WTC11 (cell line): ENCODE measurements around the gene SIRPD.

ENCODE experiments used
- CBFB ChIP-seq: sonication (generic); formaldehyde crosslinking; IDR thresholded peaks from 2 replicates; pipeline ENCODE4 v1.8.1; 2022; ENCODE audit warnings: mild to moderate bottlenecking, low read depth, missing genetic modification reagents
- CTCF ChIP-seq: fragments of 200-600 bp; IDR thresholded peaks from 2 replicates; pipeline ENCODE4 v1.8.0; 2022; ENCODE audit warnings: antibody characterized with exemption
- E2F5 ChIP-seq: sonication (generic); formaldehyde crosslinking; IDR thresholded peaks from 2 replicates; pipeline ENCODE4 v1.8.1; 2022; ENCODE audit warnings: mild to moderate bottlenecking, moderate library complexity, missing genetic modification reagents
- ESRRA ChIP-seq: sonication (generic); formaldehyde crosslinking; IDR thresholded peaks from 2 replicates; pipeline ENCODE4 v1.8.1; 2022; ENCODE audit warnings: mild to moderate bottlenecking, missing genetic modification reagents, borderline replicate concordance
- IRF2 ChIP-seq: sonication (generic); formaldehyde crosslinking; IDR thresholded peaks from 2 replicates; pipeline ENCODE4 v1.8.0; 2022; ENCODE audit warnings: low read depth, missing genetic modification reagents, borderline replicate concordance
- NFYB ChIP-seq: sonication (generic); formaldehyde crosslinking; conservative IDR thresholded peaks from 2 replicates; pipeline ENCODE4 v1.8.0; 2022; ENCODE audit warnings: low read depth, missing genetic modification reagents
- TF ChIP-seq, protein P1 (sequence below): sonication (generic); formaldehyde crosslinking; IDR thresholded peaks from 2 replicates; pipeline ENCODE4 v1.8.1; 2023; ENCODE audit warnings: mild to moderate bottlenecking, missing genetic modification reagents, borderline replicate concordance
- TF ChIP-seq, protein P2 (sequence below): sonication (generic); formaldehyde crosslinking; IDR thresholded peaks from 2 replicates; pipeline ENCODE4 v1.8.0; 2022; ENCODE audit warnings: mild to moderate bottlenecking, missing genetic modification reagents
- TF ChIP-seq, protein P3 (sequence below): sonication (generic); formaldehyde crosslinking; IDR thresholded peaks from 2 replicates; pipeline ENCODE4 v1.8.1; 2023; ENCODE audit warnings: mild to moderate bottlenecking, moderate library complexity, missing genetic modification reagents
- TF ChIP-seq, protein P4 (sequence below): sonication (generic); formaldehyde crosslinking; conservative IDR thresholded peaks from 2 replicates; pipeline ENCODE4 v1.8.1; 2023; ENCODE audit warnings: mild to moderate bottlenecking, low read depth, missing genetic modification reagents, moderate library complexity
- TF ChIP-seq, protein P5 (sequence below): sonication (generic); formaldehyde crosslinking; IDR thresholded peaks from 2 replicates; pipeline ENCODE4 v1.8.1; 2022; ENCODE audit warnings: low read depth, missing genetic modification reagents, borderline replicate concordance
- TF ChIP-seq, protein P6 (sequence below): sonication (generic); formaldehyde crosslinking; IDR thresholded peaks from 2 replicates; pipeline ENCODE4 v1.8.1; 2023; ENCODE audit warnings: mild to moderate bottlenecking, missing genetic modification reagents, moderate library complexity

DNA sequence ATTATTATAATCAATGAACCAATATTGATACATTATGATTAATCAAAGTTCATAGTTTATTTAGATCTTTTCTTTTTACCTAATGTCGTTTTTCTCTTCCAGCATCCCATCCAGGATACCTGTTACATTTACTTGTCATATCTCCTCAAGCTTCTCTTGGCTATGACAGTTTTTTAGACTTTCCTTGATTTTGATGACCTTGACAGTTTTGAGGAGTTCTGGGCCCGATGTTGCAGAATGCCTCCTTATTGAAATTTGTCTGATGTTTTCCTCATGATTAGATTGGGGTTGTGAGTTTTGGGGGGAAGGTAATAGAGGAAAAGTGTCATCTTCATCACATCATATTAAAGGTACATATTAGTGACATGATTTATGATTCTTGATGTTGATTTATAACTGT, 3.8 kb upstream of the SIRPD start:
- TF ChIP-seq IRF2 (CRISPR knock-in tag) = no peak
- no peak for TF ChIP-seq ESRRA (CRISPR knock-in tag)
- TF ChIP-seq, protein P1, sequence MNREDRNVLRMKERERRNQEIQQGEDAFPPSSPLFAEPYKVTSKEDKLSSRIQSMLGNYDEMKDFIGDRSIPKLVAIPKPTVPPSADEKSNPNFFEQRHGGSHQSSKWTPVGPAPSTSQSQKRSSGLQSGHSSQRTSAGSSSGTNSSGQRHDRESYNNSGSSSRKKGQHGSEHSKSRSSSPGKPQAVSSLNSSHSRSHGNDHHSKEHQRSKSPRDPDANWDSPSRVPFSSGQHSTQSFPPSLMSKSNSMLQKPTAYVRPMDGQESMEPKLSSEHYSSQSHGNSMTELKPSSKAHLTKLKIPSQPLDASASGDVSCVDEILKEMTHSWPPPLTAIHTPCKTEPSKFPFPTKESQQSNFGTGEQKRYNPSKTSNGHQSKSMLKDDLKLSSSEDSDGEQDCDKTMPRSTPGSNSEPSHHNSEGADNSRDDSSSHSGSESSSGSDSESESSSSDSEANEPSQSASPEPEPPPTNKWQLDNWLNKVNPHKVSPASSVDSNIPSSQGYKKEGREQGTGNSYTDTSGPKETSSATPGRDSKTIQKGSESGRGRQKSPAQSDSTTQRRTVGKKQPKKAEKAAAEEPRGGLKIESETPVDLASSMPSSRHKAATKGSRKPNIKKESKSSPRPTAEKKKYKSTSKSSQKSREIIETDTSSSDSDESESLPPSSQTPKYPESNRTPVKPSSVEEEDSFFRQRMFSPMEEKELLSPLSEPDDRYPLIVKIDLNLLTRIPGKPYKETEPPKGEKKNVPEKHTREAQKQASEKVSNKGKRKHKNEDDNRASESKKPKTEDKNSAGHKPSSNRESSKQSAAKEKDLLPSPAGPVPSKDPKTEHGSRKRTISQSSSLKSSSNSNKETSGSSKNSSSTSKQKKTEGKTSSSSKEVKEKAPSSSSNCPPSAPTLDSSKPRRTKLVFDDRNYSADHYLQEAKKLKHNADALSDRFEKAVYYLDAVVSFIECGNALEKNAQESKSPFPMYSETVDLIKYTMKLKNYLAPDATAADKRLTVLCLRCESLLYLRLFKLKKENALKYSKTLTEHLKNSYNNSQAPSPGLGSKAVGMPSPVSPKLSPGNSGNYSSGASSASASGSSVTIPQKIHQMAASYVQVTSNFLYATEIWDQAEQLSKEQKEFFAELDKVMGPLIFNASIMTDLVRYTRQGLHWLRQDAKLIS (CRISPR knock-in tag) = no peak
- TF ChIP-seq, protein P2, sequence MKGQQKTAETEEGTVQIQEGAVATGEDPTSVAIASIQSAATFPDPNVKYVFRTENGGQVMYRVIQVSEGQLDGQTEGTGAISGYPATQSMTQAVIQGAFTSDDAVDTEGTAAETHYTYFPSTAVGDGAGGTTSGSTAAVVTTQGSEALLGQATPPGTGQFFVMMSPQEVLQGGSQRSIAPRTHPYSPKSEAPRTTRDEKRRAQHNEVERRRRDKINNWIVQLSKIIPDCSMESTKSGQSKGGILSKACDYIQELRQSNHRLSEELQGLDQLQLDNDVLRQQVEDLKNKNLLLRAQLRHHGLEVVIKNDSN (CRISPR knock-in tag) = no peak
- no peak for TF ChIP-seq CTCF
- TF ChIP-seq, protein P3, sequence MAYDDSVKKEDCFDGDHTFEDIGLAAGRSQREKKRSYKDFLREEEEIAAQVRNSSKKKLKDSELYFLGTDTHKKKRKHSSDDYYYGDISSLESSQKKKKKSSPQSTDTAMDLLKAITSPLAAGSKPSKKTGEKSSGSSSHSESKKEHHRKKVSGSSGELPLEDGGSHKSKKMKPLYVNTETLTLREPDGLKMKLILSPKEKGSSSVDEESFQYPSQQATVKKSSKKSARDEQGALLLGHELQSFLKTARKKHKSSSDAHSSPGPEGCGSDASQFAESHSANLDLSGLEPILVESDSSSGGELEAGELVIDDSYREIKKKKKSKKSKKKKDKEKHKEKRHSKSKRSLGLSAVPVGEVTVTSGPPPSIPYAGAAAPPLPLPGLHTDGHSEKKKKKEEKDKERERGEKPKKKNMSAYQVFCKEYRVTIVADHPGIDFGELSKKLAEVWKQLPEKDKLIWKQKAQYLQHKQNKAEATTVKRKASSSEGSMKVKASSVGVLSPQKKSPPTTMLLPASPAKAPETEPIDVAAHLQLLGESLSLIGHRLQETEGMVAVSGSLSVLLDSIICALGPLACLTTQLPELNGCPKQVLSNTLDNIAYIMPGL (CRISPR knock-in tag) = no peak
- TF ChIP-seq, protein P4, sequence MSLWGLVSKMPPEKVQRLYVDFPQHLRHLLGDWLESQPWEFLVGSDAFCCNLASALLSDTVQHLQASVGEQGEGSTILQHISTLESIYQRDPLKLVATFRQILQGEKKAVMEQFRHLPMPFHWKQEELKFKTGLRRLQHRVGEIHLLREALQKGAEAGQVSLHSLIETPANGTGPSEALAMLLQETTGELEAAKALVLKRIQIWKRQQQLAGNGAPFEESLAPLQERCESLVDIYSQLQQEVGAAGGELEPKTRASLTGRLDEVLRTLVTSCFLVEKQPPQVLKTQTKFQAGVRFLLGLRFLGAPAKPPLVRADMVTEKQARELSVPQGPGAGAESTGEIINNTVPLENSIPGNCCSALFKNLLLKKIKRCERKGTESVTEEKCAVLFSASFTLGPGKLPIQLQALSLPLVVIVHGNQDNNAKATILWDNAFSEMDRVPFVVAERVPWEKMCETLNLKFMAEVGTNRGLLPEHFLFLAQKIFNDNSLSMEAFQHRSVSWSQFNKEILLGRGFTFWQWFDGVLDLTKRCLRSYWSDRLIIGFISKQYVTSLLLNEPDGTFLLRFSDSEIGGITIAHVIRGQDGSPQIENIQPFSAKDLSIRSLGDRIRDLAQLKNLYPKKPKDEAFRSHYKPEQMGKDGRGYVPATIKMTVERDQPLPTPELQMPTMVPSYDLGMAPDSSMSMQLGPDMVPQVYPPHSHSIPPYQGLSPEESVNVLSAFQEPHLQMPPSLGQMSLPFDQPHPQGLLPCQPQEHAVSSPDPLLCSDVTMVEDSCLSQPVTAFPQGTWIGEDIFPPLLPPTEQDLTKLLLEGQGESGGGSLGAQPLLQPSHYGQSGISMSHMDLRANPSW = no peak
- no peak for TF ChIP-seq CBFB (CRISPR knock-in tag)
- TF ChIP-seq, protein P5, sequence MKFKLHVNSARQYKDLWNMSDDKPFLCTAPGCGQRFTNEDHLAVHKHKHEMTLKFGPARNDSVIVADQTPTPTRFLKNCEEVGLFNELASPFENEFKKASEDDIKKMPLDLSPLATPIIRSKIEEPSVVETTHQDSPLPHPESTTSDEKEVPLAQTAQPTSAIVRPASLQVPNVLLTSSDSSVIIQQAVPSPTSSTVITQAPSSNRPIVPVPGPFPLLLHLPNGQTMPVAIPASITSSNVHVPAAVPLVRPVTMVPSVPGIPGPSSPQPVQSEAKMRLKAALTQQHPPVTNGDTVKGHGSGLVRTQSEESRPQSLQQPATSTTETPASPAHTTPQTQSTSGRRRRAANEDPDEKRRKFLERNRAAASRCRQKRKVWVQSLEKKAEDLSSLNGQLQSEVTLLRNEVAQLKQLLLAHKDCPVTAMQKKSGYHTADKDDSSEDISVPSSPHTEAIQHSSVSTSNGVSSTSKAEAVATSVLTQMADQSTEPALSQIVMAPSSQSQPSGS (CRISPR knock-in tag) = no peak
- TF ChIP-seq NFYB (CRISPR knock-in tag) = no peak
- no peak for TF ChIP-seq E2F5 (CRISPR knock-in tag)
- TF ChIP-seq, protein P6, sequence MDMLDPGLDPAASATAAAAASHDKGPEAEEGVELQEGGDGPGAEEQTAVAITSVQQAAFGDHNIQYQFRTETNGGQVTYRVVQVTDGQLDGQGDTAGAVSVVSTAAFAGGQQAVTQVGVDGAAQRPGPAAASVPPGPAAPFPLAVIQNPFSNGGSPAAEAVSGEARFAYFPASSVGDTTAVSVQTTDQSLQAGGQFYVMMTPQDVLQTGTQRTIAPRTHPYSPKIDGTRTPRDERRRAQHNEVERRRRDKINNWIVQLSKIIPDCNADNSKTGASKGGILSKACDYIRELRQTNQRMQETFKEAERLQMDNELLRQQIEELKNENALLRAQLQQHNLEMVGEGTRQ (CRISPR knock-in tag) = no peak
